NCI-H748 treated with DMSO at 0.1 percent for 48 hours (cell line): ENCODE data around the gene ECHDC1.
"Not testable (repeated sequence)": the region's sequence is repeated elsewhere in the genome, so short reads cannot be mapped to it uniquely, and the experiment has no call there.

ENCODE experiments used
- DNase-seq: peaks from one replicate; lab custom pipeline; 2025; lab: John Stamatoyannopoulos, UW

The ECHDC1 gene

DNA sequence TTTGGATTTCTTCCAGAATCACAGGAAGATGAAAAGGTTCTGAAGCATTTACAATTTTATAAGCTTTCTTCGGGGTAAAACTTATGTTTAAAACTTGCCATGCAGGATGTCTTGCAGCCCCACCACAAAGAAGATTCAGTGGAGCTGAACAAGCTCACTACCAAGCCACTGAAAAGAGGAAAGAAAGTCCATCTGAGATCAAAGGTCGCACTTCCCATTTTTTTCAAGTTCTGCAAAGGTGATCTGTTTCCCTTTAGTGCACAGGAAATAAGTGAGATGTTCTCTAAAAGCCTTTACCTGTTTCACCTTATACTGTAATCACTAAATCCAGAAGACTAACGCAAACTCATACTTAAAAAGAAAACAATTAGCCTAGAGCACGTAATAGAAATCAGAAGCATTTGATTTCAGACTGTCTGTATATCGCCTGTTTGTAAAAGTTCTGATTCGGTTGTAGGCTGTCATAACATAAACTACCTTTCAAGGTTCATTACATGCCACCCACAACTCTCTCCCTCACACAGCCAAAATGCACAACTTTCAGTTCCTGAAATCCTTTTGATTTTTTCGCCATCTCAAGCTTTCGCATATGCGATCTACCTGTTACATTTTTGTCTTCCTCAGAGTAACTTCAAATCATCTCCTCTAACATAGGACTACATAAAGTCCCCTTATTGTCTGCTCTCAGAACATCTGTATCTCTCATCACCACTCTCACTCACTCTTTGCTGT is 1.8 kb downstream of the ECHDC1 start:
- no peak for DNase-seq

DNA sequence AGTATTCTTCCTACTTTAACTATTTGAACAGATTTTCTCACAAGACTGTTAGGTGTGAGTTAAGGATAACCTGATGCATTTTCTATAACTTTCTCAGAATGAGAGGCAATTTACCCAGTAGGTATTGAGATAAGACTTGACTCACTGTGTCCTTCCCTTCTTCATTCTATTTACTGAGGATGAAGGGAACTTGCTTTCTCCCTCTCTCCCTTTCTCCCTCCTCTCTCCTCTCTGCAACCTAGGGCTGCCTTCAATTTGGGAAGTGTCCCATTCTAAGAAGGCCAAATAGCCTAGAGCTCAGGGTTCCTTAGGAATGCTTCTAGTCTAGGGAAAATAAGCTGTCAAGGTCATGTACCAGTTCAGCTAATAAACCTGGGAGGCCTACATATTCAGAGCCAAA is 3.2 kb downstream of the ECHDC1 start:
- no peak for DNase-seq

DNA sequence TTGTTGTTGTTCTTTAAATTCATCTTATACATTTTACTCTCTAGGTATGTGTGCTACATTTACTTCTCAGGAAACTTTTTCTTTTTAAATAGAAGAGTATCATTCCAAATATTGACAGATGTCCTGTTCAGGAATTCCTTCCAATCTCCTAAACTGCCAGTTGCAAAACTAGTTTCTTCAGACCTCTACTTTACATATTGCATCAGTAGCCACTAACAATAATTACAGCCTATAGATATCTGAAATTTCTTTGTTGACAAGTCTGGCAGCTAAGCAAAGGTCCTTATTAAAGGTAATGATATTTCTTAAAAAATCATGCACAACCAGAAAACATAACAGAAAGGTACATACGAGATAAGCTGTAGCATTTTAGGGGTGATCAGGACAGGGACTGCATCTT is 4.5 kb downstream of the ECHDC1 start:
- no peak for DNase-seq

- DNase-seq, result no peak
These were observed 10.9 kb downstream of the ECHDC1 start for GRCh38 chr6:127332383-127332961.

- not testable (repeated sequence) for DNase-seq
These were observed 12.2 kb downstream of the ECHDC1 start for GRCh38 chr6:127331256-127331655.

- no peak for DNase-seq
These were observed 15.3 kb downstream of the ECHDC1 start for GRCh38 chr6:127328043-127328609.

GRCh38 chr6:127319686-127320085 is 23.7 kb downstream of the ECHDC1 start:
- no peak for DNase-seq

DNA sequence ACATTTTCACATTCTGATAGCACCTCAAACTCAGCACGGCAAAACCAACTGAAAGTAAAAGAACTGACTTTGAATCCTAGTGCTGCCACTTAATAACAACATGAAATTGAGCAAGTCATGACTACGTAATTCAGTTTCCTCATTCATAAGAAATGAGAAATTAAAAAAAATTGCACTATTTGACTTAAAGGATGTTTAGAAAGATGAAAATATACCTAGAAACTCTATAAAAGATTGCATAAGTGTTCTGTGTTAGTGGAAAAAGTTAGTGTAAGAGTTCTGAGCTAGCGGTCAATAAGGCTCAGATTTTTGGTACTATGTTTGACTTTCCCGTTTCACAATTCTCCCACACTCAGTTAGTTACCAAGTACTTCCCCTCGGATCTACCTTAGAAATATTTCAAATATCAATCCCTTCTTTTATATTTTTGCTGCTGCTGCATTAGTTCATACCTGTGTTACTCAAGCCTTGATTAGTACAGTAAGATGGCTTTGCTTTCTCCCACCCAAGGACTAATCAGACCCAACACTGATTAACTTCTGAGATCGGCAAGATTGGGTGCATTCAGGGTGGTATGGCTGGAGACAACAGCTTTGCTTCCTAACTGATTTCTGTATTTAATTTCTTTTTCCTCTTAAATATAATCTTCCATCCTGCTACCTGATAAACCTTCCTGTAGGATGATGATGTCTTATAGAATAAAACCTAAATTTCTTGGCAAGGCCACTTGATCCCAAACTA is 25.9 kb downstream of the ECHDC1 start:
- DNase-seq, result no peak

DNA sequence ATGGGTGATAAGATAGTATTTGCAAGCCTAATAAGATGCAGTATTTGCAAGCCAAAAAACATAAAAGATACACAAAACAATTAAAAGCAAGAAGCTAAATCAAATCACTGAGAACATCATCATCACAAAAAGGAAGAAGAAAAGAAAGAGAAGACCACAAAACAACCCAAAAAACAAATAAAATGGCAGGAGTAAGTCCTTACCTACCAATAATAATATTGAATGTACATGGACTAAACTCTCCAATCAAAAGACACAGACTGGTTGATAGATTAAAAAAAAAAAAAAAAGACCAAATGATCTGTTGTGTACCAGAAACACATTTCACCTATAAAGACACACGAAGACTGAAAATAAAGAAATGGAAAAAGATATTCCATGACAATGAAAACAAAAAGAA is 37.7 kb downstream of the ECHDC1 start:
- no peak for DNase-seq

DNA sequence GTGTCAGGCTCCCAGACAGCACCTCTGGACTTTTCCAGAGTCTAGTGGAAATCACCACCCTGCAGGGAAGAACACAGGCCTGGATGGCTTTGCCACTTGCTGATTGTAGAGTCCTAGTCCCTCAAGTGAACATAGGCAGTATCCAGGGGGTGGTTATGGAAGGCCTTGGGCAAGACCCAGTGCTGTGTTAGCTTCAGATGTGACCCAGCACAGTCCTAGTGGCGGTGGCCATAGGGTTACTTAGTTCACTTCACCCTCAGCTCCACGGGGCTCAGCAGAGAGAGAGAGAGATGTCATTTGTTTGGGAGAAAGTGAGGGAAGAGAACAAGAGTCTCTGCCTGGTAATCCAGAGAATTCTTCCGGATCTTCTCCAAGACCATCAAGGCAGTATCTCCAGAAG is 39.5 kb downstream of the ECHDC1 start:
- DNase-seq, result no peak

DNA sequence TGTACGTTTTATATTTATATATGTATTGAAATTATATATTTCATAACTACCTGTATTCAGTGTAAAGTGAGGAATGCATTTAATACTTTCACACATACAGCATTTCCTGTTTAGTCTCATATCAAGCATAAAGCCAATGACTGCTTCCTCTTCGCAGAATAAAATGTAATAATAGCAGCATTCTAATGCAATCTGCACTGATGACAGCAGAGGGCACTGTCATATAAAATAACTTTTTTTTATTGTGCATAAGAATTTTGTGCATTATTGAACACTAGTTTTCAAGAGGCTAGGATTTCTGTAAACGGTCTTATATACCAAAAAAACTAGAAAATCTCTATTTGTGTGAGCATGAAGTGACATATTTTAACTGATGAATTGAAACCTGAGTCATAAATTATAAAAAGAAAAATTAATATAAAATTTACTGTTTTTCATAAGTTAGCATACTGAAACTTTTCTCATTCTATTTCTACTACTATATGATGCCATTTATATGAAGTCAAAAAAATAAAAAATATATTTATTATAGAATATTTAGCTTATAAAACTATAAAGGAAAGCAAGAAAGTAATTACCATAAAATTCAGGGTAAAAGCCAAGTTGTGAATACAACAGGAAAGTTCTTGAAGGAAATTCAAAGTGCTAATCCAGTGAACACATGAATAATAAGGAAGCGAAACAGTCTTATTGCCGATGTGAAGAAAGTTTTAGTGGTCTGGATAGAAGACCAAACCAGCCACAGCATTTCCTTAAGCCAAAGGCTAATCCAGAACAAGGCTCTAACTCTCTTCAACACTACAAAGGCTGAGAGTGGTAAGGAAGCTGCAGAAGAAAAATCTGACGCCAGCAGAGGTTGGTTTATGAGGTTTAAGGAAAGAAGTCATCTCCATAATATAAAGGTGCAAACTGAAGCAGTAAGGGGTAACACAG is 40.4 kb downstream of the ECHDC1 start:
- no peak for DNase-seq

DNA sequence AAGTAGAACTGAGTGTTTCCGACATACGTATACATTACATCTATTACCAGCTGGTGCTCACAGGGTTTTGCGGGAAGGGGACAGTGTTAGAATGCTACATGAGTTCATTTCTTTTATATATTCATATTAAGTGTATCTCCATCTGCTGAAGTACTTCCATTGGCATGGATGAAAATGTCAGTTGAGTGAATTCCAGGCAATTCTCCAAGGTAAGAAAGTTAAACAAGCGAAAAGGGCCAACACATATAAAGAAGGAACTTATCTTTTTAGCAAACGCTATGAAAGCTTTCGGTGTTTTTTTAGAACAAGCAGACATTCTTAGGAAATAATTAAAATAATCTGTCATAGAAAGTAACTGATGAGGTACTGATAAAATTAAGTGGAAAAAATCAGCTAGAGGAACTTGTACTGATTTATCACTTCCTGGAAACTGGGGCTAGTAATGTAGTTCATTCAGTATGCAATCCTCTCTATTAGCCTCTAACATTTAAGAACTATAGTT is 42.2 kb downstream of the ECHDC1 start:
- DNase-seq, result no peak

DNA sequence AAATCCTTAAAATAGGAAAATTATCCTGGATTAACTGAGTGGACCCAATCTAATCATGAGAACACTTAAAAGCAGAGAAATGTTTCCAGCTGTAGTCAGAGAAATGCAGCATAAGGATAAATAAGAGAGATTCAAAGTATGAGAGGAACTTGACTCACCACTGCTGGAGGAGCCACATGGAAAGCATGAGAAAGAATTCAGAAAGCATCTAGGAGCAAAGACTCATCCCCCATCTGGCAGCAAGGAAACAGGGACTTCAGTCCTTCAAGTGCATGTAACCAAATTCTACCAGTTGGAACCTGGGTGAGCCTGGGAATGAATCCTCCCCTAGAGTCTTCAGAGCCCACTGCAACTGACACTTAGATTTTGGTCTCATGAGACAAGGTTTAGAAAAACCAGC is 43.0 kb downstream of the ECHDC1 start:
- no peak for DNase-seq

DNA sequence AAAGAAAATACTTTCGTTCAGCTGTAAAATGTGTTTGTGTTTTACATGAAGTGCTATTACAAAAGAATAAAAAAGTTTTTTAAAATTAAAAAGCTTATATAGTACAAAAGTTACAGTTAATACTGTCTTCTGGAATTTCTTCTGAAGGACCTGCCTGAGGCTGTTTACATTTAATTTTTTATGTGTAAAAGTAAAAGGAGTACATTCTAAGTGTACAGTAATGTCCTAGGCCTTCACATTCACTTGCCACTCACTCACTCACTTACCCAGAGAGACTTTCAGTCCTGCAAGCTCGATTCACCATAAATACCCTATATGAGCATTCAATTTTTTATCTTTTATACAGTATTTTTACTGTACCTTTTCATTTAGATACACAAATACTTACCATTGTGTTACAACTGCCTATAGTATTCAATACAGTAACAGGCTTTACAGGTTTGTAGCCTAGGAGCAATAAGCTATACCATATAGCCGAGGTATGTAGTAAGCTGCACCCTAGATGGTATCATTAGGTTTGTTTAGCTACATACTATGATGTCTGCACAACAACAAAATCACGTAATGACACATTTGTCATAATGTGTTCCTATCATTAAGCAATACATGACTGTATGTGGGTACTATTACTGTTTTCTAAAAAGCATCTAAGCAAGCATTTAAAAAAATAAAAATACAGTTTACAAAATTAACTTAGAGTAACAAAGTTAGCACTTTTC is 43.7 kb downstream of the ECHDC1 start:
- DNase-seq, result no peak

- no peak for DNase-seq
These were observed 44.9 kb downstream of the ECHDC1 start for GRCh38 chr6:127298475-127298874.

DNA sequence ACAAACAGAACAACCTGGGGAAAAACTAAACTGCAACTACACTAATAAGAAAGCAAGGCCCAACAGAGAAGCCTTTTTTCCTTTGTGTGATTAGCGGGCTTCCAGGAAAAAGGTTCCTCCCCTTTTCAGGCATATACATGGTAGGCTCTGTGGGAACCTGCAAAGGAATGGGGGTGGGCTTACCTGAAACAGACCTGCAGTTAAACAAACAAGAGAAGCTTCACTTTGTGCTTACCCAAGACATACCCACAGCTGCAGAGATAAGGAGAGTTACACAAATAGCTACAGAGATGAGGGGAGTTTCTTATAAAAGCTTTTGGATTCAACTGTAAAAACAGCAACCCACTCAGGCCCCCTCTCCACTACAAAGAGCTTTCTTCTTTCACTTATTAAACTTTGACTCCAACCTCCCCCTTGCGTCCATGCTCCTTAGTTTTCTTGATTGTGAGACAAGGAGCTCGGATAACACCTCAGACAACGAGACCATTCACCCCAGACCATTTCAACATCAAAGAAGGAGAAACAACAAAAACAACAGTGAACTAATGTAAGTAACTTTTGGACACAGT is 45.8 kb downstream of the ECHDC1 start:
- DNase-seq, result no peak

GRCh38 chr6:127291495-127291894 is 51.9 kb downstream of the ECHDC1 start:
- no peak for DNase-seq

DNA sequence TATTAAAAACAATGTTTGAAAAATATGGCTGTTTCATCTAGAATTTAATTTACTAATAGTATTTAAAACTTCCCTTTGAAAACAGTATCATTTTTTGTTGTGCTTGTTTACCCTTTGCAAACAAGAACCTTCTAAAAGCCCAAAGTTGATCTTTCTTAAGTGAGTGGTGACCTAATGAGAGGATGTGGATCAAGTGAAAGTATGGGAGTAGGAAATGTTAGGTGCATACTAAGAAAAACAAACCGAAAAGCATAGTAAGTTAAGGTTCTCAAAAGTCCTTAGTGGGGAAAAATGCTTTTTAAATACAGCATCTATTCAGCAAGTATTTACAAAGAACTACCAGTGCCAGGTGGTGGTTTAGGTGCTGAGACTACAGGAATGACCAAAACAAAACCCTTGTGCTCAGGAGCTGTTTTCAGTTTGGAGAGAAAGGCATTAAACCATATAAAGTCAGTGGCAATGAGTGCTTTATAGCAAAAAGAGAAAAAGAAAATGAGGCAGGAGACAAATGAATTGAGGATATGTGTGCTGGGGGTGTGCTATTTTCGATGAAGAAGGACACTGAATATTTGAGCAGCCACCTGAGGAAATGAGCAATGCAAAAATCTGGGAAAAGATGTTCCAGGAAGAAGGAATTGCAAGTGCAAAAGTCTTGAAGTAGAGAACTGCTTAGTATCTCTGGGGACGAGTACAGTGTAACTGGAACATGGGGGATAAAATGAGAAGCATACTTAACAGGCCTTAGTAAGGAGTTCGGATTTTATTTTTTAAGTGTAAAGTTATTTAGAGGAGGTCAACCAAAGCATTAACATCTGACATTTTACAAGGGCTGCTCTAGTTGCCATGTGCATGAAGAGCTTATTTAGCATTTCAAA is 52.8 kb downstream of the ECHDC1 start:
- no peak for DNase-seq

DNA sequence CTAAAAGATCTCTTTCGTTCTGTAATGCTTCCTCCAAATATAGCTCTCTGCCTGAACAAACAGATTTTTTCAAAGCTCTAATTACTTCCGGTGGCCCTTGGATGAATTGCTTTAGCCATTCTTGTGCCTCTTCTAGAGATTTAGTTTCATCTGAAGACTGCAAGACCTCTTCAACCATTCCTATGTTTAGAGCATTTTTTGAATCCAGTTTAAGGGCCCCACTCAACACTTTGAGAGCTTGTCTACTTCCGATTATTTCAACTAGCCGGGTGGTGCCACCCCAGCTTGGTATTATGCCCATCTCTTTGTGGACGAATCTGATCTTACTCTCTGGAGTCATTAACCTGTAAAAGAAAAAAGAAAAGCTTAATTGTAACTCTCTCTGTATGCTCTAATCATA is 53.5 kb downstream of the ECHDC1 start:
- no peak for DNase-seq

DNA sequence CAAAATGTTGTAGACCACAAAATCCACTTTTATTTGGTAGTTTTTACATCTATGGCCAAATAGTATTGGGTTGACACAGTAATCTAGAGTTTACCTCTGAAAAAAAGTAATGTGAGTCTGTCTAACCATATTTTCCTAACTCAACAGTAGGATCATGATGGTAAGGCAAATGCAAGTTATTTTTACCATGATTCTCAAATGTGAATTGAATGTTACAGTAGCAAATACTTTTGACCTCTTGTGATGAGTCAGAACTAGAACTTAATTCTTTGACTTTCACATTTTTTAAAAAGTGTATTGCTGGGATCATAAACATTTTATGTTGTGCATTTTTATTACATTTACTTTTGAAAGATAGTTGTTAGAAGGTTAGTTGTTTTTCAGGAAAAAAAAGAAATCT is 54.7 kb downstream of the ECHDC1 start:
- DNase-seq, result no peak
